HepG2 (cell line): Measurements from ENCODE around the gene SLC7A4.

ENCODE experiments used
- SNRNP70 ChIP-seq: fragments of 200-400 bp; formaldehyde crosslinking; IDR thresholded peaks from 2 replicates; pipeline ENCODE4 v1.6.1; 2017; ENCODE audit warnings: mild to moderate bottlenecking, low read depth, low read length, moderate library complexity
- ZFP37 ChIP-seq: sonication (generic); formaldehyde crosslinking; IDR thresholded peaks from 2 replicates; pipeline ENCODE4 v1.4.0; 2020; ENCODE audit warnings: missing genetic modification reagents, borderline replicate concordance

DNA sequence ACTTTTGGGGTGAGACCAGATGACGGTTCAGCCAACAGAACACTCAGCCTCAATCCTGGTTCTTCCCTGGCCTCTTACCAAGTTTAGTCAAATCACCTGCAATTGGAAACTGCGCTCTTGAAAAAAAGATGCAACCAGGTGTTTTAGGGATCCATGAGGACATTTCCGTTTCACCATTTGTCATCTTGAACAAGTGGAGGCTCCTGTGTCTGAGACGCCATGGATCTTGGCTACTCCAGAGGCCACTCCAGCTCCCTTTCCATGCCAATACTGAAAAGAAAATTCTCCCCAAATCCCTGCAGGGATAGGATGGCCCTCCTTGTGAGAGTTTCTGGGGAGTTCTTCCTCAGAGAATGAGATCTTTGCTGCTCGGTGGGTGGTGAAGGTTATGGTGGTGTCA, 41.1 kb upstream of the SLC7A4 start:
- TF ChIP-seq SNRNP70 (no peak), ZFP37 (CRISPR knock-in tag) (no peak)
